GM19240 (cell line): ENCODE data around the gene SYK.

Experiments used
- DNase-seq: peaks from one replicate; pipeline ENCODE4 v3.0.0; 2011; ENCODE audit warnings: low spot score; ENCODE audit not compliant: insufficient read length

SYK gene

DNA sequence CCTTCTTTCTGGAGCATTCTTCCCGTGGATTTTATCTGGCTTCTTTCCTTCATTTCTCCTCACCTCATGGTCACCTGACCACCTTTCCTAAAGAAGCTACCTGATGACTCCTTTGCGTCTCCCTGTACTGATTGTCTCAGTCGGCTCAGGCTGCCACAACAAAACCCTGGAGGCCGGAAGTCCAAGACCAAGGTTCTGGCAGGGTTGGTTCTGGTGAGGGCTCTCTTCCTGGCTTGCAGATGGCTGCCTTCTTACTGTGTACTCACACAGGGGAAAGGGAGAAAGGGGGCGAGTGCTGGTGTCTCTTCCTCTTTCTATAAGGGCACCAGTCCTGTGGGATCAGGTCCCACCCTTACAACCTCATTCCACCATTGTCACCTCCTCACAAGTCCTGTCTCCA is 140.0 kb downstream of the SYK start:
- no peak for DNase-seq

DNA sequence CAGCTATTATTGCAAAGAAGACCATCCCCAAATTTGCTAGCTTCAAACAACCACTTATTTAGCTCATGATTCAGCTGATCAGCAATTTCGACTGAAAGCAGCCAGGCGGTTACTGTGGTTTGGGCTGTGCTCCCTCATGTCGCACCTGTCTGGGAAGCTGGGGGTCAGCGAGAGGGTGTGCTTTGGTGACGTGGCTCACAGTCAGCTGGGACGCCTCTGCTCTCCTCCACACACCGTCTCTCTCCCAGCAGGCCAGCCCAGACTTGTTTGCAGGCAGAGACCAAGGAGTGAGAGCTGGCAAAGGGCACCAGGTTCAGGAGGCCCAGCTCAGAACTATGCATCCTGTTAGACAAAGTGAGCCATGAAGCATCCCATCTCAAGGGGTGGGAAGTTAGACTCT is 140.9 kb downstream of the SYK start:
- no peak for DNase-seq

DNA sequence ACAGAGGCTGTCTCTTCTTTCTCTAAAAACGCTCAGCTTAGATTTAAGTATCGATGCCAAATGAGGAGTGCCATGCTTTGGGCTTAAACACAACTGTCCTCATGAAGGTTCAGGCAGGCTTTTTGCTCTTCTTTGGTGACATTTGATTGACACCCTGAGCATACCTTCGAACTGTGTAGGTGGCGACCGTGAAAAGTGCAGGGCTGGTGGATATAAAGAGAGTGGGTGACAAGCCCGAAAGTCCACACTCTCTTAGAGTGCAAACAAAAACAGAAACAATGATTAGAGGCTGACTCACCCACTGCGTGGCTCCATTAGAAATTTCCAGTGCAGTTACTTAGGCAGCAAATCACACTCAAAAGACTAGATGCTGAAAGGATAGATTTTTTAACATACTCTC is 141.7 kb downstream of the SYK start:
- no peak for DNase-seq

DNA sequence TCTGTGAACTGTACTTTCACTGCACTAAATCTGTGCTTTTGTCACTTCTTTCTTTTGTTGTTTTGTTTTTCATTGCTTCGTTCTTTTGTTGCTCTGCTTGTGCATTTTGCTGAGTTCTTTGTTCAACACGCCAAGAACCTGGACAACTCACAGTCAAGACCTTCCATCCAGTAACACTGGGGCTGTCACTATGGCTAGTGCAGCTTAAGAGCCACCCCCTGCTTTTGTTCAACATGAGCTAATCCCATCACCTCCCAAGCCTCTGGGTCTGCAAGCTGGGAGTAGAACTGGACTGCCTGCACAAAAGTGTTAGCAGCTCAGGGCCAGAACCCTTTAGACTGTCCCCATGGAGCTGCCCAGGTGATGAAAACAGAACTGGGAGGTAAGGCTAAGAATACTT is 143.7 kb downstream of the SYK start:
- DNase-seq = no peak

DNA sequence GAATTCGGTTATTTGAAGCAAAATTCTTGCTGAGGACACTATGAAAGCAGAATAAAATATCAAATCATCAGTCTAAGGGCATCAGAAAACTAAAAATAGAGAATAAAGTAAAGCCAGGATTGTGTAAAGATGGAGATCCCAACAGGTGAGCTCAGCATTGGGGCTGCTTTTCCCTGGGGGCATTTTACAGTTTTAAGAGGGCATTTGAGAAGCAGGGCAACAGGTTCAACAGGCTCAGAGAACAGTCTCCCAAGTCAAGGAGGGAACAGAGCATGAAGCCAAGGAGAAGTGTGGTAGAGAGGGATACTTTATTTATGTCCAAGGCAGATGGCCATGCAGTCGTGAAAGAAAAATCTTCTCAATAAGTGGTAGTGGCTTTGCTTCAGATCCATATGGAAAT is 145.4 kb downstream of the SYK start:
- no peak for DNase-seq
